NCI-H524 treated with DMSO at 0.1 percent for 48 hours (cell line): ENCODE results near the gene ELP2.

Experiments
- DNase-seq: peaks from one replicate; lab custom pipeline; 2025; lab: John Stamatoyannopoulos, UW

ELP2 gene

GRCh38 chr18:36120297-36120696 lies 9.4 kb upstream of the ELP2 start:
- DNase-seq: no peak

GRCh38 chr18:36124841-36125240 lies 4.9 kb upstream of the ELP2 start:
- DNase-seq: no peak

GRCh38 chr18:36126668-36127067 lies 3.0 kb upstream of the ELP2 start:
- DNase-seq: no peak

GRCh38 chr18:36127836-36128529 lies 1.7 kb upstream of the ELP2 start:
- DNase-seq: no peak

GRCh38 chr18:36128530-36128870 lies 1.2 kb upstream of the ELP2 start:
- DNase-seq: no peak

GRCh38 chr18:36128907-36129299 lies 796 bp upstream of the ELP2 start:
- DNase-seq: no peak

GRCh38 chr18:36130039-36130831 lies 536 bp downstream of the ELP2 start:
- DNase-seq: no peak

GRCh38 chr18:36130883-36131653 lies 1.4 kb downstream of the ELP2 start:
- no peak for DNase-seq

GRCh38 chr18:36131692-36132483 lies 2.2 kb downstream of the ELP2 start:
- no peak for DNase-seq

GRCh38 chr18:36132756-36133155 lies 3.1 kb downstream of the ELP2 start:
- DNase-seq: no peak

- no peak for DNase-seq
These were observed 5.6 kb downstream of the ELP2 start for GRCh38 chr18:36135264-36135663.

- no peak for DNase-seq
These were observed 9.5 kb downstream of the ELP2 start for GRCh38 chr18:36139245-36139644.

- DNase-seq: no peak
These were observed 11.9 kb downstream of the ELP2 start for GRCh38 chr18:36141576-36141975.

- DNase-seq: no peak
These were observed 13.1 kb downstream of the ELP2 start for GRCh38 chr18:36142751-36143150.

GRCh38 chr18:36143391-36143790 lies 13.7 kb downstream of the ELP2 start:
- DNase-seq: no peak

- DNase-seq: no peak
These were observed 20.0 kb downstream of the ELP2 start for GRCh38 chr18:36149514-36150289.

- DNase-seq: no peak
These were observed 23.1 kb downstream of the ELP2 start for GRCh38 chr18:36152781-36153180.

- DNase-seq: no peak
These were observed 23.5 kb downstream of the ELP2 start for GRCh38 chr18:36153203-36153602.

GRCh38 chr18:36153771-36154170 lies 24.1 kb downstream of the ELP2 start:
- DNase-seq: no peak

- DNase-seq: no peak
These were observed 26.4 kb downstream of the ELP2 start for GRCh38 chr18:36155851-36156757.
